ENCODE data around the gene NFIX.
A peak's percentile ranks its signal among the peaks of the same experiment; 100 is the strongest.

Gene NFIX

GRCh38 chr19:13010992-13011652, 15.8 kb downstream of the NFIX start:
- Histone ChIP-seq H3K9ac (ENCODE audit: low read depth, low read length) (no peak overlapping the region), H3K4me1 (ENCODE audit: insufficient read depth, low read length) (peaks cover 18% of the 10 kb centered on the region), H3K27me3 (ENCODE audit: insufficient read depth, low read length) (peaks cover 100% of the 10 kb centered on the region), H3K4me3 (ENCODE audit: low read length) (no peak overlapping the region), H3K9me3 (ENCODE audit: insufficient read depth, low read depth, low read length) (peaks cover 5% of the 10 kb centered on the region; the same call in 1 of the 2 replicates), H3K36me3 (ENCODE audit: insufficient read depth, low read length) (no peaks in the 10 kb centered on the region), H3K27ac (ENCODE audit: low read depth, low read length) (no peak overlapping the region)
- WGBS: 6% methylated on average over 36 of the region's 39 CpGs

- Histone ChIP-seq H3K4me3 (ENCODE audit: low read length) (no peak overlapping the region), H3K27ac (ENCODE audit: low read depth, low read length) (no peak overlapping the region), H3K9me3 (ENCODE audit: insufficient read depth, low read depth, low read length) (peaks cover 5% of the 10 kb centered on the region; the same call in 1 of the 2 replicates), H3K9ac (ENCODE audit: low read depth, low read length) (no peak overlapping the region), H3K27me3 (ENCODE audit: insufficient read depth, low read length) (peaks cover 100% of the 10 kb centered on the region), H3K36me3 (ENCODE audit: insufficient read depth, low read length) (no peaks in the 10 kb centered on the region), H3K4me1 (ENCODE audit: insufficient read depth, low read length) (peaks cover 25% of the 10 kb centered on the region)
- WGBS: 5% methylated on average over 54 of the region's 54 CpGs
Observed at GRCh38 chr19:13011653-13012389, 16.5 kb downstream of the NFIX start.

GRCh38 chr19:13012390-13012689, 17.1 kb downstream of the NFIX start:
- peaks cover 30% of the 10 kb centered on the region for H3K4me1 ChIP-seq (ENCODE audit: insufficient read depth, low read length)
- peaks cover 5% of the 10 kb centered on the region; the same call in 1 of the 2 replicates for H3K9me3 ChIP-seq (ENCODE audit: insufficient read depth, low read depth, low read length)
- no peak overlapping the region for H3K27ac ChIP-seq (ENCODE audit: low read depth, low read length)
- 6% methylated on average over 23 of the region's 23 CpGs for WGBS
- no peak overlapping the region for H3K9ac ChIP-seq (ENCODE audit: low read depth, low read length)
- H3K36me3 ChIP-seq (ENCODE audit: insufficient read depth, low read length): no peaks in the 10 kb centered on the region
- H3K4me3 ChIP-seq (ENCODE audit: low read length): no peak overlapping the region
- peaks cover 100% of the 10 kb centered on the region for H3K27me3 ChIP-seq (ENCODE audit: insufficient read depth, low read length)

GRCh38 chr19:13012690-13013608, 17.7 kb downstream of the NFIX start:
- Histone ChIP-seq H3K4me1 (ENCODE audit: insufficient read depth, low read length) (peaks cover 35% of the 10 kb centered on the region), H3K27ac (ENCODE audit: low read depth, low read length) (no peak overlapping the region), H3K9ac (ENCODE audit: low read depth, low read length) (no peak overlapping the region), H3K9me3 (ENCODE audit: insufficient read depth, low read depth, low read length) (peaks cover 5% of the 10 kb centered on the region; the same call in 1 of the 2 replicates), H3K4me3 (ENCODE audit: low read length) (peak overlapping the region; percentile 9; the same call in 1 of the 2 replicates), H3K36me3 (ENCODE audit: insufficient read depth, low read length) (no peaks in the 10 kb centered on the region), H3K27me3 (ENCODE audit: insufficient read depth, low read length) (peaks cover 100% of the 10 kb centered on the region)
- WGBS: 3% methylated on average over 52 of the region's 52 CpGs

- peaks cover 5% of the 10 kb centered on the region; the same call in 1 of the 2 replicates for H3K9me3 ChIP-seq (ENCODE audit: insufficient read depth, low read depth, low read length)
- no peaks in the 10 kb centered on the region for H3K36me3 ChIP-seq (ENCODE audit: insufficient read depth, low read length)
- H3K9ac ChIP-seq (ENCODE audit: low read depth, low read length): no peak overlapping the region
- H3K27ac ChIP-seq (ENCODE audit: low read depth, low read length): no peak overlapping the region
- 3% methylated on average over 20 of the region's 20 CpGs for WGBS
- H3K4me1 ChIP-seq (ENCODE audit: insufficient read depth, low read length): peaks cover 41% of the 10 kb centered on the region
- H3K27me3 ChIP-seq (ENCODE audit: insufficient read depth, low read length): peaks cover 100% of the 10 kb centered on the region
- no peak overlapping the region for H3K4me3 ChIP-seq (ENCODE audit: low read length)
Observed at GRCh38 chr19:13013649-13014048, 18.4 kb downstream of the NFIX start.

- Histone ChIP-seq H3K9me3 (ENCODE audit: insufficient read depth, low read depth, low read length) (peaks cover 5% of the 10 kb centered on the region; the same call in 1 of the 2 replicates), H3K9ac (ENCODE audit: low read depth, low read length) (no peak overlapping the region), H3K36me3 (ENCODE audit: insufficient read depth, low read length) (no peaks in the 10 kb centered on the region), H3K4me1 (ENCODE audit: insufficient read depth, low read length) (peaks cover 47% of the 10 kb centered on the region), H3K4me3 (ENCODE audit: low read length) (no peak overlapping the region), H3K27me3 (ENCODE audit: insufficient read depth, low read length) (peaks cover 100% of the 10 kb centered on the region), H3K27ac (ENCODE audit: low read depth, low read length) (no peak overlapping the region)
- 1% methylated on average over 35 of the region's 35 CpGs for WGBS
Observed at GRCh38 chr19:13014101-13014920, 19.0 kb downstream of the NFIX start.

- H3K4me3 ChIP-seq (ENCODE audit: low read length): no peak overlapping the region
- no peak overlapping the region for H3K9ac ChIP-seq (ENCODE audit: low read depth, low read length)
- H3K27me3 ChIP-seq (ENCODE audit: insufficient read depth, low read length): peaks cover 100% of the 10 kb centered on the region
- no peak overlapping the region for H3K27ac ChIP-seq (ENCODE audit: low read depth, low read length)
- H3K4me1 ChIP-seq (ENCODE audit: insufficient read depth, low read length): peaks cover 53% of the 10 kb centered on the region
- H3K36me3 ChIP-seq (ENCODE audit: insufficient read depth, low read length): no peaks in the 10 kb centered on the region
- H3K9me3 ChIP-seq (ENCODE audit: insufficient read depth, low read depth, low read length): peaks cover 5% of the 10 kb centered on the region; the same call in 1 of the 2 replicates
- 4% methylated on average over 2 of the region's 4 CpGs for WGBS
Observed at GRCh38 chr19:13014921-13015280, 19.6 kb downstream of the NFIX start.

GRCh38 chr19:13015361-13016223, 20.3 kb downstream of the NFIX start:
- 8% methylated on average over 9 of the region's 12 CpGs for WGBS
- H3K9ac ChIP-seq (ENCODE audit: low read depth, low read length): no peak overlapping the region
- H3K4me3 ChIP-seq (ENCODE audit: low read length): no peak overlapping the region
- peaks cover 100% of the 10 kb centered on the region for H3K27me3 ChIP-seq (ENCODE audit: insufficient read depth, low read length)
- peaks cover 57% of the 10 kb centered on the region for H3K4me1 ChIP-seq (ENCODE audit: insufficient read depth, low read length)
- peaks cover 5% of the 10 kb centered on the region; the same call in 1 of the 2 replicates for H3K9me3 ChIP-seq (ENCODE audit: insufficient read depth, low read depth, low read length)
- no peaks in the 10 kb centered on the region for H3K36me3 ChIP-seq (ENCODE audit: insufficient read depth, low read length)
- H3K27ac ChIP-seq (ENCODE audit: low read depth, low read length): no peak overlapping the region

- H3K4me3 ChIP-seq (ENCODE audit: low read length): no peak overlapping the region
- peaks cover 100% of the 10 kb centered on the region for H3K27me3 ChIP-seq (ENCODE audit: insufficient read depth, low read length)
- 19% methylated on average over 7 of the region's 7 CpGs for WGBS
- H3K27ac ChIP-seq (ENCODE audit: low read depth, low read length): no peak overlapping the region
- H3K9ac ChIP-seq (ENCODE audit: low read depth, low read length): no peak overlapping the region
- H3K36me3 ChIP-seq (ENCODE audit: insufficient read depth, low read length): no peaks in the 10 kb centered on the region
- peaks cover 61% of the 10 kb centered on the region for H3K4me1 ChIP-seq (ENCODE audit: insufficient read depth, low read length)
- H3K9me3 ChIP-seq (ENCODE audit: insufficient read depth, low read depth, low read length): peaks cover 5% of the 10 kb centered on the region; the same call in 1 of the 2 replicates
Observed at GRCh38 chr19:13016245-13016627, 21.0 kb downstream of the NFIX start.

Data from HUES64 (cell line).